Breast epithelium (tissue), 3 donors: ENCODE results near the gene SOX13.

ENCODE experiments used
- POLR2A ChIP-seq: fragments of 450-650 bp; IDR thresholded peaks from one replicate; pipeline ENCODE4 v1.6.1; 2016; ENCODE audit warnings: antibody characterized with exemption, mild to moderate bottlenecking, moderate library complexity
- TF ChIP-seq, protein P1 (sequence below), 3 donors: fragments of 450-650 bp; IDR thresholded peaks; one replicate each; pipeline ENCODE4 v1.5.1; 2016 to 2017; ENCODE audit warnings: antibody characterized with exemption in 3 of 3, mild to moderate bottlenecking in 3 of 3, moderate library complexity in 3 of 3

DNA sequence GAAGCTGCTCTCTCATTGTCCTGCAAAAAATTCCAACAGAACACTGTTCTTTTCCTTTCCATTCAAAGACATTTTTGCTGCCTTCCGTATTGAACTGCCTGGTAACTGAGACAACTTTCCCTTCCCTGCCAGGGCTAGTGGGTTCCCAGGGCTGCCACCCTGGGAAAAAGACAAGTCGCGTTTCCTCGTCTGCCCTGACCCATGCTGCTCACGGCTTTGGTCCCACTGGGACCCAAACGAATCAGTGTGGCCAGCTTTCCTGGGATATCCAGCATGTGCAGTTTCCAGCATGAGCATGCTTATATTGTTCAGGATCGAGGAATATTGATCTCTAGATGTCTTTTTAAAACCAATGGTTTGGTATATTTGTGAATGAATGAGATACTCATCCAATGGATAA, 18.2 kb downstream of the SOX13 start:
- TF ChIP-seq, protein P1, sequence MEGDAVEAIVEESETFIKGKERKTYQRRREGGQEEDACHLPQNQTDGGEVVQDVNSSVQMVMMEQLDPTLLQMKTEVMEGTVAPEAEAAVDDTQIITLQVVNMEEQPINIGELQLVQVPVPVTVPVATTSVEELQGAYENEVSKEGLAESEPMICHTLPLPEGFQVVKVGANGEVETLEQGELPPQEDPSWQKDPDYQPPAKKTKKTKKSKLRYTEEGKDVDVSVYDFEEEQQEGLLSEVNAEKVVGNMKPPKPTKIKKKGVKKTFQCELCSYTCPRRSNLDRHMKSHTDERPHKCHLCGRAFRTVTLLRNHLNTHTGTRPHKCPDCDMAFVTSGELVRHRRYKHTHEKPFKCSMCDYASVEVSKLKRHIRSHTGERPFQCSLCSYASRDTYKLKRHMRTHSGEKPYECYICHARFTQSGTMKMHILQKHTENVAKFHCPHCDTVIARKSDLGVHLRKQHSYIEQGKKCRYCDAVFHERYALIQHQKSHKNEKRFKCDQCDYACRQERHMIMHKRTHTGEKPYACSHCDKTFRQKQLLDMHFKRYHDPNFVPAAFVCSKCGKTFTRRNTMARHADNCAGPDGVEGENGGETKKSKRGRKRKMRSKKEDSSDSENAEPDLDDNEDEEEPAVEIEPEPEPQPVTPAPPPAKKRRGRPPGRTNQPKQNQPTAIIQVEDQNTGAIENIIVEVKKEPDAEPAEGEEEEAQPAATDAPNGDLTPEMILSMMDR (IDR thresholded peaks at IDR 0.05): no peak
- no peak for TF ChIP-seq POLR2A
